DLD1 (cell line): ENCODE data around the gene CSF3R.

Experiments
- in situ Hi-C: cut with HindIII; loops from 2 replicates; pipeline ENCODE4 v1.10.0; 2017; ENCODE audit warnings: low sequenced_read_pairs

The CSF3R gene

DNA sequence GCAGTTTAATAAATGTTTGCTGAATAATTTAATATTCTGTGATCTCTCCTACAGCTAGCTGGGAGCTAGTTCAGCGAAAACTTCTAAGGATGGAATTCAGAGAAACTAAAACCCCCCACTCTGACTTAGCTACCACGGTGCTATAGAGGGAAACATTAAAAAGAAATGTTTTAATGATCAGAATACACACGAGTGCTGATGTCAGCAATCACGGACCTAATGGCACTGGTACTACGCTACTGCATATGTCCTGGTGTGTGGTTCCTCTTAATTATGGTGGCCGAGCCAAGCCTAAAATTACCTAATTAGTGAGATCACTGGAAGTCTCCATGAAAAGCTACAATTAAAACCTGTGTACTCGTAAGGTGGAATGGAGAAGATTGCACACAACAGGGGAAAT lies 61.1 kb downstream of the CSF3R start:
- in situ Hi-C loops = no loop called here

DNA sequence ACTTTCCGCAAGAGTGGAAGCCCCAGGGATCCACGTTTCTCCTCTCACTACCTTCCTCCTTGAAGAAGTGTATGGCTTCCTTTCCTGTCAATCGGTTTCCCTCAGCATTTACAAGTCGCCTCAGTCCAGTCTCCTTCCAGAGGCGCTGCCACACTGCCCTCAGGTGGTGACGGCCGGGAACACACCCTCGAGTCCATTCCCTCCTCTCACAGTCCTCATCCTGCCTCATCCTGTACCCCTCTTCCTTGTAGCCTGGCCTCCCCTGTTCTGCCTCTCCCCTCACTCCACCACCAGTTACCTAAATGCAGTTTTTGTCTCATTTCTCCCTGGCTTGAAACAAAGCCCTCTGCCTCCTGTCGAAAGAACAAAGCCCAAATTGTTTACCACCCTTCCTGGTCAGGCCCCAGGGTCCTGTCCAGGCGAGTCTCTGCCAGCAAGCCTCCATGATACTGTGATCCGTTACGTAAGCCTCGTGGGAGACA lies 61.8 kb downstream of the CSF3R start:
- in situ Hi-C loops = no loop called here

DNA sequence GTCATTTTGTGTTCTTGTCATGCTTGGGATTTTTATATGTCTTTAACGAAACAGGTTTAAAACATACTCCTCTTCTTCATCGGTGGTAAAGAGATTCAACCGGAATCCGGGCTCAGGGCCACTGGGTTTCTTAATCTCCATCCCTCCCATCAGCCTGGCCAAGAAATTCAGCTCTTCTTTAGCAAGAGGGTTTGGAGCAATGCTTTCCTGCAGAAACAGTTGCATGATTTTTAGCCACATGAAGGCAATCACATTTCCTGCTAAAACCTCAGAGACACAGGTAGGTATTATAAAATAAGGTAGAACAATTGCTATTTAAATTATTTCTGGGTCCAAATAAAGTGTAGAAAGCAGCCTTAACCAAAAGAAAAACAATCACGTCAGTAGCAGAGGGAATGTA lies 62.3 kb downstream of the CSF3R start:
- in situ Hi-C loops = no loop called here

DNA sequence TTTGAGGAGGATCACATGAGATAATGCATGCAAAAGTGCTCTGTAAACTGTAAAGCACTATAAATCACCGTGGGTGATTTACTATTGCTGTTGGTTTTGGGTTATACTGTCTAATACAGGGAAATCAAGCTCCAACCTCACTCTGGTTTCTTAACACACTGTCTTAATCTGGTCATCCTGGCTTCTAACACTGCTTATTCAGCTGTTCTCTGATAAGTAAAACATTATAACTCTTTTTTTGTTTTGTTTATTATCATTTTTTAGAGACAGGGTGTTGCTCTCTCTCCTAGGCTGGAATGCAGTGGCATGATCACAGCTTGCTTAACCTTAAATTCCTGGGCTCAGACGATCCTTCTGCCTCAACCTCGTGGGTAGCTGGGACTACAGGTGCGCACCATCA lies 63.1 kb downstream of the CSF3R start:
- in situ Hi-C loops = no loop called here

DNA sequence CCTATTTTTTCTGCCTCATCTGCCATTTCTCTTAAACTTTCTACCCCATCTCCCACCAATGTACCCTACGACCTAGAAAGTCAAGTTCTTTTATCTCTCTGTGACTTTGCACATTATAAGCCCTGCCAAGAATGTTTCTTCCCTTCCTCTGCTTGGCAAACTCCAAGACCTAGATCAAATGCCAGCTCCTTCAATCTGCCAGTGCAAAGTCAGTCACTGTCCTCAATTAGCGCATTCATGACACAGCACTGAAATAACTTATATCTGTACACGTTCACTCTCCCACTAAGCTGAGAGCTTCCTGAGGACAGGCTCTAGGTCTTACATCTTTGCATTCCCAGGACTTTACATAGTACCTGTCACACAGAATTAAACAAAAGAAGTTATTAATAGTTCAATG lies 63.6 kb downstream of the CSF3R start:
- in situ Hi-C loops = no loop called here

DNA sequence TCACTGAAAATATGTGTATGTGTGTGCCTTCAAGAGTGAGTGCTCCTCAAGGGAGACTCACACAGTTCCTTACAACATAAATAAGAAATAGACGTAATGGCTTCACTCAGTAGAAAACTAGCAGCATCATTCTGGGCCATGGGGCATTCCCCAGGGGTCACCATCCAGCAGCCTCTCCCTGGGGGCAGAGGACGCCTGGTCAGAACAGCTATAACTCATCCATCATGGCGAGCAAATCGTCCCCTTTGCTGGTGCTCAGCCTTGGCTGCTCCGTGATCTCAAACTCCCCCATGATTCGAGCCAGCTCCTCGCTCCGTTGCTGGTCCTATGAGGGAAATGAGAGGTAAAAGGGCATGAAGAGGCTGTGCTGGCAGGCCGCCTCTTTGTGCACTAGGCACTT lies 64.8 kb downstream of the CSF3R start:
- in situ Hi-C loops = no loop called here
